ENCODE results near the gene EDA. TPM values are rescaled to one million over a fixed set of nuclear protein-coding genes. Genes with fewer than 3 reads are reported as not detected.

The EDA gene
- total RNA-seq, 1 donor from 2014 or later: 4.8 TPM

DNA sequence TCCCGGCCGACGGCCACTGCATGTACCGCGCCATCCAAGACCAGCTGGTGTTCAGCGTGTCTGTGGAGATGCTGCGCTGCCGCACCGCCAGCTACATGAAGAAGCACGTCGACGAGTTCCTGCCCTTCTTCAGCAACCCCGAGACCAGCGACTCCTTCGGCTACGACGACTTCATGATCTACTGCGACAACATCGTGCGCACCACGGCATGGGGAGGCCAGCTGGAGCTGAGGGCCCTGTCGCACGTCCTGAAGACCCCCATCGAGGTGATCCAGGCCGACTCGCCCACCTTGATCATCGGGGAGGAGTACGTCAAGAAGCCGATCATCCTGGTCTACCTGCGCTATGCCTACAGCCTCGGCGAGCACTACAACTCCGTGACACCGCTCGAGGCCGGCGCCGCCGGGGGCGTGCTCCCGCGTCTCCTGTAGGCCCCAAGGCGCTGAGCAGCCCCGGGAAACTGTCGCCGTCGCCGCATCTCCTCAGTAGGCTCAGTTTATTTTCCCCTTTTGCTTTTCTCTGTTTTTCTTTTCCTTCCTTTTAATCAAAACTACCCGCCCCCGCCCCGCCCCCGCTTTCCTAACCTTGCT is 447.1 kb downstream of the EDA start:
- no peak for DNase-seq (ENCODE audit: low spot score)

DNA sequence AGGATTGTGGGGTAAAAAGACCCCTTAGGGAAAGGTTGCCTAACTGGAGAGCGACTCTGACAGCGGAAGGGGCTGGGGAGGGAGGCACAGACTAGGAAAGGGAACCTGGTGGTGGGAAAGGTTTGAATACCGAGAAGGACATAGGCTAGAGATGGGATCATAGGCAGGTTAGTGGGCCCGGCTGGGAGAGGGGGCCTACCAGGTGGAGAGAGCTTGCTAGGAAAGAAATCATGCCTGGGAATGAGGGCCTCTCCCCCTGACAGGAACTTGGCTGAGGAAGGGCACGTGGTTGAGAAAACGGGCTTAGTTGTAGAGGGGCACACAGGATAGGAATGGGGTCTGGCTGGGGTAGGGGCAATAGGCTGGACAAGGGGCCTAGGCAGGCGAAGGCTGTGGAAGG is 450.7 kb downstream of the EDA start:
- DNase-seq (ENCODE audit: low spot score): no peak

- no peak for DNase-seq (ENCODE audit: low spot score)
These were observed 463.4 kb downstream of the EDA start for GRCh38 chrX:70079297-70079696.

- DNase-seq (ENCODE audit: low spot score): no peak
These were observed 464.0 kb downstream of the EDA start for GRCh38 chrX:70079870-70080269.

DNA sequence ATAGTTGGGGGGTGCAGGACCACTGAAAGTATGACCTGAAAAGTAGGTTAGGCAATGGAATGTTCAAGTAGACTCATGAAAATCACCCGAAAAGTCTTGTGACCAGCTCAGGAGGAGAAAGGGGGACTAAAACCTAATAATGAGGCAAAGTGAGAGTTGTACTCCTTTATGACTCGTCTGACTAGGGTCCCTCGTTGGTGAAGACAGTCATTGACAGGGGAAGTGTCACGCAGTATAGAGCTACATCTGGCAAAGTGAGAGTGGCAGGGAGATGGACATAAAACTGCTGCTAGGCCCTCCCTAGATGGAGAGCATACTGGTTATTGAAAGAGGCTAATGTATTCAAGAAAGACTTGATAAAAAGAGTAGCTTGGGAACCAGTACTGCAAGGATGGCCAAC is 466.8 kb downstream of the EDA start:
- no peak for DNase-seq (ENCODE audit: low spot score)

GRCh38 chrX:70084592-70085240 is 468.8 kb downstream of the EDA start:
- no peak for DNase-seq (ENCODE audit: low spot score)

- DNase-seq (ENCODE audit: low spot score): no peak
These were observed 472.1 kb downstream of the EDA start for GRCh38 chrX:70087857-70088630.

GRCh38 chrX:70088751-70089150 is 472.8 kb downstream of the EDA start:
- no peak for DNase-seq (ENCODE audit: low spot score)

Other genes with a start within 250 kb of the EDA start
- gene NALF2, start 111.8 kb upstream of the EDA start, total RNA-seq: 2.0 TPM